ENCODE data around the gene MAML3.

MAML3 gene

GRCh38 chr4:140100771-140101170 lies 53.2 kb downstream of the MAML3 start:
- no peak for DNase-seq (ENCODE audit: low read depth in 2 of 2)

- DNase-seq (ENCODE audit: low read depth in 2 of 2), result no peak
Observed at GRCh38 chr4:140099983-140100382, 54.0 kb downstream of the MAML3 start.

- DNase-seq (ENCODE audit: low read depth in 2 of 2), result no peak
Observed at GRCh38 chr4:140098455-140099160, 55.4 kb downstream of the MAML3 start.

DNA sequence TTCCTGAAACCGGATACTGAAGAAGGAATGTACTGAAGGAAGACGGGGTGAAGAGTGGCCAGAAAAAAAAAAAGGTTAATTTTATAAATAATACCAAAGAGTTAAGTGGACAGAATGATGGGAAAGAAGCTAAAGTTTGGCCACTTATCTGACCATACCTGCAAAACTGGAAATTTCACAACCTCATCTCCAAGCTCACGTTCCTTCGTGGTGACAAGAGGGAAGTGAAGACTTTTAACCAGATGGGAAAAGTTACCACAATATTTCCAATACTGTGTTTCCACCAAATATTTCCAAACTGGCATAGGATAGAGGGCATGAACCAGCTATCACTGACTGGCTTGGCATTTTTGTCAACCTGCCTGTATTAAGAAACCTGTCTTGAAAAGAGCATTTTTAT lies 56.4 kb downstream of the MAML3 start:
- no peak for DNase-seq (ENCODE audit: low read depth in 2 of 2)

DNA sequence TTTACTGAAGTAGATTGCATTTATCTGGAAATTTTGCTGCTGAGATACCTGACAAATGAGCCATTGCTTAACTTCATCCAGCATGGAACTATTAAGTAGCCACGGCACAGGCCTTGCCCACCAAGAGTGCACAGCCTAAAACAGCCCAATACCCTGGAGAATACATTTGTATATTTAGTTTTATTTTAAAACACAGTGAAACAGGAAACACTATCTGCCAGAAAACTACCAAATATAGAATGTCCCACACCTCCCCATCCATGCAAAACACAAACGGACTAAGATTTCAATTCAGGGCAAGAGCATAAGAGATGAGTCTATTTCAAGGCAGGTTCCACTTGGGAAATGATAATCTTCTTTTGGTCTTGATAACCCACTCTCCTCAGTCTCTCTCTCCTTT lies 57.1 kb downstream of the MAML3 start:
- no peak for DNase-seq (ENCODE audit: low read depth in 2 of 2)

- DNase-seq (ENCODE audit: low read depth in 2 of 2), result no peak
Observed at GRCh38 chr4:140096483-140096861, 57.5 kb downstream of the MAML3 start.

- DNase-seq (ENCODE audit: low read depth in 2 of 2), result peak; percentile 57 to 65
Observed at GRCh38 chr4:140095694-140096482, 58.1 kb downstream of the MAML3 start.

DNA sequence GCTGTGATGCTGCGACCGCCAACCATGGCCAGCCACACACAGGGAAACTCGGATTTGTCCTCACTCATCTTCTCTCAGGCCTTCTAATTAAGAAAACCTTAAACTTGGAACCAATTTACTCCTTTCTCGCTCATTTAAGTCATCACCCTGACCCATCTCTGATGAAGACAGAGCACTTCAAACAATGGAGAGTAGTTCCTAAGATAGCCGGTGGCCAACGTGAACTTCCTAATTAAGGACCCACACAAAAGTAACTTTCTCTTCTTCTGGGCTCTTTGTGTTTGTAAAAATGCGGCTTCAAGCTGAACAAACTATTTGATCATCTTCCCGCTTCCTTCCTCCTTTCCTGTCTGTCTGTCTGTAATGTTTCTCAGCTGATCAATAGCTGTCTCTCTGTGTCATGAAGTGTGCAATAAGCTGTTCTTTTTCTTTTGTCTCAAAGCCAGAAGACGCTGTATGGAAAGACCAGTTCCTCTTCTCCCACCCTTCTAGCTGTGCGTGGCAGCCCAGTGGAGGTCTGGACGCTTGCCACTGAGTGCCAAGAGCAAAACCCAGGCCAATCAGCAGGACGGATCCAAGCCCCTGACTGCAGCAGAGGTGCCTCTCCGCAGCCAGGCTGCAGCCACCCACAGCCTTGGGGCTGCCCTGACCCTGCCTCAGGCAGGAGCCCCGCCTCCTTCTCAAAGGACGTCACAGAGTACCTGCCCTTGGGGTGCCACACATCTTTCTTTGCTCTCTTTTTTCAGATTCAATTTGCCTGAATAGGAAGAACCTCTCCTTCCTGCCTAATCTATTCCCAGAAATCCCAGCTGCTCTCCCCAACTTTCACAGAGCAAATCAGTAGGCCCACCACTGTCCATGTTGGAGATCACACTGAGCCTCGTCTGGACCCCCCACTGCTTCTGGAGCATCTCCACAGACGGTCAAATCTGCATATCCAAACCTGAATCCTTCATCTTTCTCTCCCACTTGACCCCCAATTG lies 59.3 kb downstream of the MAML3 start:
- peak; percentile 36 to 64 for DNase-seq (ENCODE audit: low read depth in 2 of 2)

- no peak for DNase-seq (ENCODE audit: low read depth in 2 of 2)
Observed at GRCh38 chr4:140092094-140092851, 61.7 kb downstream of the MAML3 start.

DNA sequence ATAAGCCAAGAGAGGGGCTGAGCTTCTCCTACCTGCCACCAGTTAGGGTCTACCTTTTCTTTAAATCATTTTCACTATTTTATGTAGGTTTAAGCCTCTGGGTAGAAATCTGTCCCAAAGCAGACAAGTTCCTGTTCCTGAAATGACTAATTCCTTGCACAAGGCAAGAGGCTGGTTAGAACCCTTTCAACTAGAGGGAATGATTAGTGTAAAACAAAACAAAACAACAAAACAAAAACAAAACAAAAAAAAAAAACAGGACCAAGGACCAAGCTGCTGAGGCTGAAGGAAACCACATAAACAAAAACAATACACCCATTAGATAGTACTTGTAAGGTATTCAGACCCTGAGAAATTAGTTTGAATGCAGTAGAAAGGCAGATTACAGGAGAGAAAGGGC lies 62.7 kb downstream of the MAML3 start:
- no peak for DNase-seq (ENCODE audit: low read depth in 2 of 2)

DNA sequence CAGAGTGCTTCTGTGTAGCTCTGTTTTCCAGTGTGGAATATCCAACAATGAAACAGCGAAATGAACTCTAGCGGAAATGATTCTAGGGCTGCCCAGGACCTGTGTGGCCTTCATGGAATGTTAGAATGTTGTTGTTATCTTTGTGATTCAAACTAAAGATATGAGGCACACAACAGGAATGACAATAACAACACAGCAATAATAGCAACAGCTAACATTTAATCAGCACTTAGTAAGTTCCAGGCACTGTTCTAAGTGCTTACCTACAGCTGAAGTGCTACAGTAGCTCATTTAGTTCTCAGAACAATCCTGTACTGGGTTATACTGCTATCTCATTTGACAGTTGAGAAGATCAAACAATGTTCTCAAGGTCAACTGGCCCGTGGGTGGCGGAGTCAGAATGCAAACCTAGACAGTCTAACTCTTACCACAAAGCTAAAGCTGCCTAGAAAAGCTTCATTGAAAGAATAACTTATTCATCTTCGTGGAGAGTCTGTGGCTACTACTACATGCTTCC lies 63.7 kb downstream of the MAML3 start:
- no peak for DNase-seq (ENCODE audit: low read depth in 2 of 2)

- DNase-seq (ENCODE audit: low read depth in 2 of 2), result no peak
Observed at GRCh38 chr4:140089216-140089615, 64.8 kb downstream of the MAML3 start.

GRCh38 chr4:140088323-140088967 lies 65.5 kb downstream of the MAML3 start:
- DNase-seq (ENCODE audit: low read depth in 2 of 2), result no peak

GRCh38 chr4:140085881-140086280 lies 68.1 kb downstream of the MAML3 start:
- no peak for DNase-seq (ENCODE audit: low read depth in 2 of 2)

DNA sequence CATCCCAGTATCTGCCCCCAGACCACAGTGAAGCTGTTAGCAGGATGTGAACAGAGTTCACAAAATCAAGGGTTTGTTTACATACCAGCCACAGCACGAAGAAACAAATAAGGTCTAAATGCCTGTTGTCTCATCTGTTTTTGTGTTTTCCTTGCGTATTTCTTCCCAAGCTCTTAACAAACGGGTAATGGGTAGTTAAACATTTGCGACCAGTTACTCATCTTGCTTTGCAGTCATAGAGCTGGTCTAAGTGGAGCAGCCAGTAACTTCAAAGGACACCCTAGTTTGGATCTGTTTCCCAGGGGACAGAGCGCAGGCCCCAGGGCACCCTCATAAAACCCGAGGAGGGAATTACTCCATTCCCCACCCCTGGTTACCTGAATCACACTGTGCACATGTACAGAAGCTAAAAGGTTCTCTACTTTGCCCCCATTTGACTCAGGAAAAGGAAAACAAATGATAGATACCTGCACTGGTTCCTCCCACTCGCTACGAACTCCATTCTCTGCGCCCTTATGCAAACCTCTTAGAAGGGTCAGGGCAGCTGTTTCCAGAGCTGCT lies 68.8 kb downstream of the MAML3 start:
- no peak for DNase-seq (ENCODE audit: low read depth in 2 of 2)

DNA sequence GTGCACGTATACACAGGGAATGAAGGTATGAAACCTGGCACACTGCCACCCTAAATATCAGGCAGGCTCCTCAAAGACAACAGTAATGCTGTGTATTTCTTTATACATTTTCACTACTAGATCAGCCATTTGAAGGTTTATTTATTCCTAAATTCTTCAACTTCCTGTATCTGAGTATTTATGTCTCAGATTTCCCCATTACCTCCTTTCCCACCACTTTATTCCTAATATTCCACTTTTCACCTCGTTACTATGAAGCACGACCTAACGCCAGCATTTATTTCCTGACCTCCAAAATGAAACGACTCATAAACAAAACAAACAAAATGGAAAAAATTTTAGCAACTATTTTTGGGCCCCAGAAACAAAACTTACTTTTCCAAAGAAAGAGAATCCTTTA lies 69.6 kb downstream of the MAML3 start:
- DNase-seq (ENCODE audit: low read depth in 2 of 2), result no peak

- DNase-seq (ENCODE audit: low read depth in 2 of 2), result no peak
Observed at GRCh38 chr4:140082391-140082755, 71.6 kb downstream of the MAML3 start.

DNA sequence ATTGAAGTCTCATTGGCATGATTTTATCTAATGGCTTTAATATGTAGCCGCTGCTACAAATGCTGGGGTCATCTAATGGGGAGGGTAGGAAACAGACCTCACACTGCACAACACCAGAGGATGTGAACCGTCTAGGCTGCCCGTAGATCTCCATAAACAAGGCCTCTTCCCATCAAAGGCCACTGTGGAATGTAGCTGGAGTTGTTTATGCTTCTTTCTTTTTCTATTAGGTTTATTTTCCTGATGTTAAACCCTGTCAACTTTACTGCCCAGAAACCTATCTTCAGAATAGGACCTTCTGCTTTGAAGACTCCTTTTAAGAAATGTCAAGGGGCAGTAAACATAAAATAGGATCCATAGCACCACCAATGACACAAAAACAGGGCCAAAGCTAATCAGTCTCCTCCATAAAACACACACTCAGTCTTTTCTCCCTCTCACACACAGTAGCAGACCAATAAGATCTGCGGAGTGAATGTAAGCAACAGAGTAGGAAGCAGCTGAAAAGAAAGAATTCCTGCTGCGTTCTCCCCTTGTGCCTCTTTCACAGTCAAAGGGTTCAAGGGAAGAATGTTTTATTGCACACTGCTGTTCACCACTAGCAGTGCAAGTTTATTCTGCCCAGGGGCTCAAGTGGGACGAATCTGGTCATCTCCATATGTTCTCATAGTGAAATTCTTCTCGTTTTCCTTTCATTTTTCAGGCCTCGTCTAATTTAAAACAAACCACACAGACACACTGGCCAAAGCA lies 72.2 kb downstream of the MAML3 start:
- no peak for DNase-seq (ENCODE audit: low read depth in 2 of 2)

DNA sequence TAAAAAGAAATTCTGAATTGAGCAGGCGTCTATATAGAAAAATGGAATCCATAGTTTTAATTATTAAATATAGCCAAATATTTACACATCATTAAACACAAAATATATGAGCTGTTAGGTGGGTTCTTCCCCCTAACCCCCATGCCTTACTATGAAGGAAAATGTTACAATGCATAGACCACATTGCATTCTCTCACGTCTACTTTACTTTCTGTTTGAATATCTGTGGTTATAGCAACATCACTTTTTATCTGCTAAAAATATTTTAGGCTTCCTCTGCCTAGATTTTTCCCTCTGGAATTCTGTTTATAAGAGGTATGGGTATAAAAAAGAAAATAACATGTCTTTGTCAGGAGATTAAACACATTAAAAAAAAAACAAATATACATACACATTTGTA lies 73.1 kb downstream of the MAML3 start:
- no peak for DNase-seq (ENCODE audit: low read depth in 2 of 2)

DNA sequence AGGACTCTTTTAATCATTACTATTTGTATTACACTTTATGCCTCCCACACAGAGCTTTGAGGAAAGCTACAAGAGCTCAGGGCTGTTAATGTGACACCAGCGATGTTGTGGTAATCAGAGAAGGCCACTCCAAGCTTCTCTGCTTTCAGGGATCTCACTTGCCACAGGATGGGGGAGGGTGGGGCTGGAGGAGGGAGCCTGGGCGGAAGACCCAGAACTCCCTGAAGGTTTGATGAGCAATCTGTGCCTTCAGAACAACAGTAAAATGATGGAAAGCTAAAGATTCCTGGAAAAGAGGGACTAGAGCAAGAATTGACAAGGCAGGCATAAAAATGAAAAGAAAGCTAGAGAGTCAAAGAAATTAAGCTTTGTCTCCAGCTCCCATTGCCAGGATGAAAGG lies 75.6 kb downstream of the MAML3 start:
- no peak for DNase-seq (ENCODE audit: low read depth in 2 of 2)

Measured in stimulated activated CD4-positive, alpha-beta T cell treated with anti-CD3 and anti-CD28 coated beads, Interleukin-15, amount 100 ng/mL, for 48 hours (primary cell).